NT2/D1 (cell line): Measurements from ENCODE around the gene P3H3.

ENCODE experiments used
- YY1 ChIP-seq: IDR thresholded peaks from 2 replicates; pipeline ENCODE4 v1.6.1; 2011; ENCODE audit not compliant: insufficient read length, insufficient read depth
- ZNF274 ChIP-seq: IDR thresholded peaks from 2 replicates; pipeline ENCODE4 v1.6.1; 2011; ENCODE audit warnings: mild to moderate bottlenecking, low read depth, low read length

DNA sequence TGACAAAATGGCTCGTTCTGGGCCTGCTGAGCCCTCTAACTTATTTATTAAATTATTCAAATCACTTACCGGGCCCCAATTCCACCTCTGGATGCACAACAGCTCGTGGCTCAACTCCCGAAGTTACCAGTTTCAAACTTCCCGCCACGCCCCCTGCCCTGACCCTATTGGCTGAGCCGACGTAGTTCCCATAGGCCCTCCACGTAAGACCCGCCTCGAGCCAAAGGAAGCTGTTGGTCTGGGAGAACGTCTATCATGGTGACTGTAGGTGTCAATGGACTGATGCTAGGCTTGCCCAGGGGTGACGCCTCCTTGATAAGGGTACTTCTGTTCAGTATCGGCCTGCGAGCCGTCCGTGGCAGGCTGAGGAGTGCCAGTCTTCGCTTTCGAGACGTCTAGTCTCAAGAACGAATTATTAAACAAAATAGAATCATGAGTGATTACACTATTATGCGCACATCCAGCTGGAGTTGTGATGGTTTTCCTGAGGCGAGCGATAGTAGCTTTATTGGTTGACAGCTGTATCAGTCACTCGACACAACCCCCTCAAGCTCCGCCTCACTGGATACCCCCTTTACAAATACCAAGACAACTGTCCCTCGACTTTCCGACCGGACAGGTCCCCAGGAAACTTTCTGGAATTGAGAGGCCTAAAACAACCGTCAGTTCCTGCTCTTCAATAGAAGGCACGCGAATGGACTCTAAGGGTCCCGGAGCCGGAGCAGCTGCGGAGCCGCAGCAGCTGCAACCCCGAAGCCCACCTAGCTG is 23.1 kb downstream of the P3H3 start, which contains the start of gene CDCA3:
- no peak for TF ChIP-seq YY1
- no peak for TF ChIP-seq ZNF274
